K562 (cell line): ENCODE measurements around the gene FRMPD2. TPM values are rescaled to one million over a fixed set of nuclear protein-coding genes. Genes with fewer than 3 reads are reported as not detected.

Source experiments
- ATAC-seq: fragments of 200-7000 bp; cut with Tn5 transposase; 3 replicates; pipeline ENCODE4 v1.9.1; 2020; ENCODE audit warnings: moderate library complexity
- BruUV-seq: library from RNA; stranded (reverse); fragments of 400-500 nt; replicated peaks from 2 replicates; lab custom pipeline; 2021; lab: Mats Ljungman, UMichigan
- CTCF ChIA-PET: fragments of 300-600 bp; formaldehyde crosslinking; extraction: SDS; loops from one replicate; lab custom pipeline; 2021; ENCODE audit warnings: low intra/inter-chr PET ratio; lab: Yijun Ruan, JAX
- POLR2A ChIA-PET: fragments of 300-600, 350-650 bp; sonication (Branson Sonifier 250); formaldehyde crosslinking; extraction: SDS; loops from one replicate; lab custom pipeline; 2021; ENCODE audit warnings: antibody characterized with exemption, inconsistent platforms; lab: Yijun Ruan, JAX
- DNase-seq, 4 experiments: peaks; one replicate each; pipeline versions ENCODE4 v3.0.0 to v3.0.0-alpha.2; 2011 to 2018; ENCODE audit warnings: low spot score in 3 of 4, mixed read lengths in 3 of 4; ENCODE audit errors: extremely low read depth in 1 of 4
- FAIRE-seq: peaks from 2 replicates; lab custom pipeline; 2011; peaks lifted over from hg19 to GRCh38; lab: Jason Lieb, UNC
- H2AFZ ChIP-seq: 2 replicates; pipeline ENCODE4 v1.6.0; 2011; ENCODE audit warnings: low read depth, low read length, control low read depth, inconsistent platforms
- H3K27ac ChIP-seq: fragments of 200-600 bp; 3 replicates; pipeline ENCODE4 v1.8.0; 2011; ENCODE audit warnings: low read depth, mild to moderate bottlenecking, control low read depth, inconsistent platforms, low read length, moderate library complexity, mixed read lengths; ENCODE audit errors: extremely low read depth
- H3K27me3 ChIP-seq, 2 experiments: fragments of 300-600 bp in 1 of 2; 2 replicates in 1 of 2; 3 replicates in 1 of 2; pipeline versions ENCODE4 v1.6.0 to v1.8.0; 2011; ENCODE audit warnings: inconsistent platforms in 2 of 2, low read length in 2 of 2, mild to moderate bottlenecking in 1 of 2, mixed read lengths in 1 of 2, moderate library complexity in 1 of 2; ENCODE audit not compliant: control insufficient read depth in 2 of 2, insufficient read depth in 2 of 2
- H3K36me3 ChIP-seq: fragments of 300-600 bp; 3 replicates; pipeline ENCODE4 v1.8.0; 2011; ENCODE audit warnings: mild to moderate bottlenecking, low read length, inconsistent platforms; ENCODE audit not compliant: control insufficient read depth, insufficient read depth
- H3K4me1 ChIP-seq, 2 experiments: fragments of 200-600 bp in 1 of 2; replicated peaks in 1 of 2; 2 replicates in 1 of 2; 3 replicates in 1 of 2; pipeline versions ENCODE4 v1.5.1 to v1.8.0; 2011; ENCODE audit warnings: inconsistent platforms in 2 of 2, low read length in 2 of 2, mild to moderate bottlenecking in 1 of 2, mixed read lengths in 1 of 2, moderate library complexity in 1 of 2; ENCODE audit not compliant: control insufficient read depth in 2 of 2, insufficient read depth in 2 of 2
- H3K4me2 ChIP-seq: 2 replicates; pipeline ENCODE4 v1.6.1; 2011; ENCODE audit warnings: low read length, control low read depth, inconsistent platforms, mixed read lengths; ENCODE audit not compliant: insufficient read depth
- H3K4me3 ChIP-seq: fragments of 200-600 bp; sonication (generic), shearing (Covaris generic); 2 replicates; pipeline ENCODE4 v1.5.1; 2016; ENCODE audit warnings: control low read depth, inconsistent platforms
- H3K79me2 ChIP-seq: fragments of 200-600 bp; 3 replicates; pipeline ENCODE4 v1.8.0; 2011; ENCODE audit warnings: low read length, inconsistent platforms; ENCODE audit not compliant: control insufficient read depth, insufficient read depth
- H3K9ac ChIP-seq, 2 experiments: 2 replicates each; pipeline versions ENCODE4 v1.6.0 to v1.6.1; 2011; ENCODE audit warnings: low read depth in 2 of 2, low read length in 2 of 2, control low read depth in 1 of 2, inconsistent platforms in 1 of 2, mild to moderate bottlenecking in 1 of 2, mixed read lengths in 1 of 2; ENCODE audit not compliant: insufficient read depth in 1 of 2
- H3K9me1 ChIP-seq: one replicate; pipeline ENCODE4 v1.6.0; 2011; ENCODE audit warnings: inconsistent platforms, mild to moderate bottlenecking, low read length, moderate library complexity; ENCODE audit not compliant: control insufficient read depth, insufficient read depth
- H3K9me3 ChIP-seq: replicated peaks from 2 replicates; pipeline ENCODE4 v1.5.1; 2011; ENCODE audit warnings: low read depth, low read length, inconsistent platforms; ENCODE audit not compliant: control insufficient read depth, insufficient read depth
- H4K20me1 ChIP-seq: replicated peaks from 2 replicates; pipeline ENCODE4 v1.6.1; 2011; ENCODE audit warnings: low read length, inconsistent platforms, mixed read lengths; ENCODE audit not compliant: control insufficient read depth, insufficient read depth
- ATF2 ChIP-seq: sonication (generic); formaldehyde crosslinking; IDR thresholded peaks from 2 replicates; pipeline ENCODE4 v1.8.1; 2022; ENCODE audit warnings: missing genetic modification reagents
- CTBP1 ChIP-seq: fragments of 450-650 bp; IDR thresholded peaks from 2 replicates; pipeline ENCODE4 v1.6.1; 2016; ENCODE audit warnings: borderline replicate concordance
- EHMT2 ChIP-seq: fragments of 450-650 bp; IDR thresholded peaks from 2 replicates; pipeline ENCODE4 v1.6.1; 2018; ENCODE audit warnings: antibody characterized with exemption
- EP400 ChIP-seq: fragments of 450-650 bp; IDR thresholded peaks from 2 replicates; pipeline ENCODE4 v1.6.1; 2017; ENCODE audit warnings: antibody characterized with exemption, mild to moderate bottlenecking, moderate library complexity
- IRF2 ChIP-seq: sonication (generic); formaldehyde crosslinking; IDR thresholded peaks from 2 replicates; pipeline ENCODE4 v1.8.1; 2022; ENCODE audit warnings: mild to moderate bottlenecking, missing genetic modification reagents
- JUNB ChIP-seq: fragments of 450-650 bp; formaldehyde crosslinking; conservative IDR thresholded peaks from 2 replicates; pipeline ENCODE4 v1.4.0; 2020; ENCODE audit warnings: mild to moderate bottlenecking
- MAFG ChIP-seq: fragments of 450-650 bp; conservative IDR thresholded peaks from 2 replicates; pipeline ENCODE4 v1.6.1; 2016; ENCODE audit warnings: missing genetic modification characterization, missing compliant biosample characterization
- PHTF2 ChIP-seq: fragments of 250-450 bp; sonication (Bioruptor Pico); IDR thresholded peaks from 2 replicates; pipeline ENCODE4 v1.5.0; 2021; ENCODE audit warnings: mild to moderate bottlenecking
- SETDB1 ChIP-seq: IDR thresholded peaks from one replicate; pipeline ENCODE4 v1.6.1; 2012; ENCODE audit warnings: low read length, control low read depth, inconsistent platforms
- SFPQ ChIP-seq: fragments of 200-400 bp; formaldehyde crosslinking; IDR thresholded peaks from 2 replicates; pipeline ENCODE4 v1.6.1; 2017; ENCODE audit warnings: mild to moderate bottlenecking, low read depth, low read length, moderate library complexity
- SMARCA5 ChIP-seq: fragments of 450-650 bp; IDR thresholded peaks from 2 replicates; pipeline ENCODE4 v1.6.1; 2016
- U2AF2 ChIP-seq: fragments of 200-400 bp; formaldehyde crosslinking; optimal IDR thresholded peaks from 2 replicates; pipeline ENCODE3; 2017; ENCODE audit warnings: low read depth, mild to moderate bottlenecking, low read length
- XRCC3 ChIP-seq: fragments of 450-650 bp; IDR thresholded peaks from 2 replicates; pipeline ENCODE4 v1.6.1; 2017; ENCODE audit warnings: mild to moderate bottlenecking, moderate library complexity
- ZNF785 ChIP-seq: fragments of 250-450 bp; sonication (Bioruptor Pico); IDR thresholded peaks from 2 replicates; pipeline ENCODE4 v1.4.0; 2020; ENCODE audit warnings: mild to moderate bottlenecking
- WGBS: fragments of 100-300 bp; shearing (Covaris generic); methylation state at CpG from one replicate; pipeline ENCODE4 v1.1.6; 2016; ENCODE audit warnings: low coverage, mixed read lengths; ENCODE audit not compliant: insufficient coverage; ENCODE audit errors: missing lambda C conversion rate; 5-methylcytosine and 5-hydroxymethylcytosine counted together
- in situ Hi-C: fragments of 300-500 bp; cut with MboI; formaldehyde crosslinking; loops from 4 replicates; pipeline ENCODE4 v1.15.0; 2018; ENCODE audit warnings: inconsistent platforms, mixed read lengths
- intact Hi-C: fragments of 100-400 bp; cut with micrococcal nuclease; formaldehyde crosslinking; loops from 2 replicates; pipeline ENCODE4 v1.14.2; 2022
- polyA plus RNA-seq, 8 experiments: library from polyadenylated mRNA; depleted of rRNA in 4 of 8; stranded (reverse) in 5 of 8; unstranded in 3 of 8; fragments of >200 nt; fragmentation: Nextera tagmentation in 2 of 8; fragmentation: Illumina TruSeq in 1 of 8; extraction: Ambion mirVana in 2 of 8; extraction: Trizol in 1 of 8; gene quantifications; 2 replicates each; pipeline versions ENCODE4 v1.2.1 to v1.2.3, GENCODE V29; 2011 to 2014; ENCODE audit warnings: inconsistent platforms in 1 of 8, missing spikeins in 1 of 8
- total RNA-seq, 7 experiments: library from RNA; depleted of rRNA in 6 of 7; stranded (reverse); fragments of >200 nt in 6 of 7; fragmentation: Illumina TruSeq in 2 of 7; extraction: Trizol in 2 of 7; gene quantifications; 2 replicates each; pipeline versions ENCODE4 v1.2.1 to v1.2.3, GENCODE V29; 2011 to 2021; ENCODE audit warnings: low replicate concordance in 1 of 7
- TF ChIP-seq, protein P1 (sequence below), 2 experiments: fragments of 450-650 bp in 1 of 2; sonication (generic) in 1 of 2; formaldehyde crosslinking in 1 of 2; IDR thresholded peaks in 1 of 2; conservative IDR thresholded peaks in 1 of 2; 2 replicates each; pipeline versions ENCODE4 v1.6.1 to v1.8.1; 2016 to 2023; ENCODE audit warnings: mild to moderate bottlenecking in 2 of 2, moderate library complexity in 2 of 2, inconsistent platforms in 1 of 2, missing genetic modification reagents in 1 of 2

The FRMPD2 gene
- total and polyA plus RNA-seq, 9 of the 15 experiments (the other 6 are each of a cell fraction or from before 2014, with no cell fraction given) = 0.12 to 0.95 (median 0.33) TPM

DNA sequence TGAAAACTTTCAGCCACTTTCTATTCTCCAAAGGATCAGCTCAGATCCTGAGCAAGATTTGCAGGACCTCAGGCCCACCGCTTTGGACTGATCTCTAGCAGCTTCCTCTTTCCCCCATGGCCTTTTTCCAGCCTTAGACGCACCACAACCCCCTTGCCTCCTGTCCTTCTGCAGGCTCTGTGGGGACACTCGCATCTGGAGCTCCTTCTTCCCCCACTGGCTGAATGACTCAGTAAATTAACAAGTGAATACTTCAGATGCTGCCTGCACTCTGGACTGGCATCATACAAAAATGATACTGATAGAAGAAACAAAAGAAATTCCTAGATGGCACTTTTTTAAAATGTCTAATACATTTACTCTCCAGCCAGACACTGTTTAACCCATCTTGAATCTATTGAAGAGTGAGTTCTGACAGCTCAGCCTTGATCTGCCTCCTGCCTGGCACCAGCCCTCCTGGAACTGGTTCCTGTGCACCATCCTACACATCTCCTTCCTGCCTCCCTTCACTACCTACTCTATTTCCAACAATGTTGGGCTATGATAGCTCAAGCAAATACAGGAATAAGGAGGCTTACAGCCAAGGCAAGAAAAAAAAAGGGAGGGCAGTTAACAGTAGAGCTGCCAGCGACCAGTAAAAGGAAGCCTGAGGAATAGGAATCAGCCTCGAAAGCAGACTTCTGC, 3.3 kb downstream of the FRMPD2 start:
- peaks cover 12 to 32% of the 10 kb centered on the region in 2 experiments for H3K27me3 ChIP-seq
- H3K9me3 ChIP-seq = no peaks in the 10 kb centered on the region
- H4K20me1 ChIP-seq = no peaks in the 10 kb centered on the region
- no peaks in the 10 kb centered on the region for H3K36me3 ChIP-seq
- FAIRE-seq (no peak), DNase-seq (no peak), ATAC-seq (no peak; the same call in 2 of the 3 replicates)
- in situ Hi-C loops (no loop called here), intact Hi-C loops (no loop called here)
- no peak overlapping the region for H3K9ac ChIP-seq
- no peak overlapping the region for H3K4me2 ChIP-seq
- BruUV-seq = no TSS peak
- H3K79me2 ChIP-seq = no peaks in the 10 kb centered on the region
- no peak overlapping the region for H3K4me3 ChIP-seq
- H3K27ac ChIP-seq = no peak overlapping the region
- TF ChIP-seq MAFG (tag) = no peak; the same call in 1 of the 2 replicates
- no peak for TF ChIP-seq IRF2 (CRISPR knock-in tag)
- no peak for TF ChIP-seq EHMT2
- TF ChIP-seq CTBP1 = no peak
- TF ChIP-seq EP400 = no peak
- TF ChIP-seq JUNB (CRISPR knock-in tag) = no peak
- no peak for TF ChIP-seq SETDB1
- no peak for TF ChIP-seq ATF2 (CRISPR knock-in tag)
- no peak for TF ChIP-seq PHTF2
- TF ChIP-seq, protein P1, sequence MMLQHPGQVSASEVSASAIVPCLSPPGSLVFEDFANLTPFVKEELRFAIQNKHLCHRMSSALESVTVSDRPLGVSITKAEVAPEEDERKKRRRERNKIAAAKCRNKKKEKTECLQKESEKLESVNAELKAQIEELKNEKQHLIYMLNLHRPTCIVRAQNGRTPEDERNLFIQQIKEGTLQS (IDR thresholded peaks at IDR 0.05) = no peak
- TF ChIP-seq, protein P1 (CRISPR knock-in tag; conservative IDR thresholded peaks at IDR 0.05) = no peak
- no peak for TF ChIP-seq SMARCA5
- TF ChIP-seq SFPQ = no peak
- no peak for TF ChIP-seq U2AF2
- TF ChIP-seq XRCC3 = no peak
- no peak for TF ChIP-seq ZNF785 (CRISPR knock-in tag)
- H3K4me1 ChIP-seq = no peaks in the 10 kb centered on the region
- WGBS = 1% methylated on average over 5 of the region's 5 CpGs
- ChIA-PET POLR2A (interaction anchor here (1.0 to 1.7 kb wide), 3 partner anchors 9 to 44 kb away, joined by 3 read pairs; no protein-coding TSS in a partner anchor), CTCF (no interaction called here)
- no peak overlapping the region for H2AFZ ChIP-seq
- H3K9me1 ChIP-seq = no peaks in the 10 kb centered on the region
